Liver (tissue), 9 donors: ENCODE results near the gene THSD4. TPM values are rescaled to one million over a fixed set of nuclear protein-coding genes. Genes with fewer than 3 reads are reported as not detected.

Source experiments
- DNase-seq: peaks from one replicate; pipeline ENCODE4 v3.0.0-alpha.2; 2017; ENCODE audit warnings: low spot score
- H3K27ac ChIP-seq, 2 donors: one replicate each; pipeline ENCODE4 v1.7.0; 2013; ENCODE audit warnings: inconsistent platforms in 2 of 2, low read length in 2 of 2, control low read depth in 1 of 2, low read depth in 1 of 2, mild to moderate bottlenecking in 1 of 2
- H3K27me3 ChIP-seq, 4 donors: one replicate each; pipeline versions ENCODE4 v1.6.1 to v1.7.0; 2013; ENCODE audit warnings: low read length in 3 of 4, inconsistent platforms in 1 of 4, mild to moderate bottlenecking in 1 of 4, moderate library complexity in 1 of 4; ENCODE audit not compliant: control insufficient read depth in 4 of 4, insufficient read depth in 4 of 4
- H3K36me3 ChIP-seq, 4 donors: one replicate each; pipeline versions ENCODE4 v1.6.1 to v1.7.0; 2013; ENCODE audit warnings: low read length in 3 of 4, mild to moderate bottlenecking in 3 of 4, low read depth in 1 of 4, moderate library complexity in 1 of 4; ENCODE audit not compliant: control insufficient read depth in 4 of 4, insufficient read depth in 3 of 4
- H3K4me1 ChIP-seq, 4 donors: one replicate each; pipeline versions ENCODE4 v1.6.1 to v1.7.0; 2013; ENCODE audit warnings: low read length in 3 of 4, mild to moderate bottlenecking in 3 of 4, moderate library complexity in 1 of 4; ENCODE audit not compliant: control insufficient read depth in 4 of 4, insufficient read depth in 4 of 4
- H3K4me3 ChIP-seq, 3 donors: one replicate each; pipeline versions ENCODE4 v1.6.1 to v1.7.0; 2013; ENCODE audit warnings: low read length in 3 of 3, control low read depth in 1 of 3, low read depth in 1 of 3, mild to moderate bottlenecking in 1 of 3
- H3K9ac ChIP-seq, 2 donors: one replicate each; pipeline ENCODE4 v1.7.0; 2013; ENCODE audit warnings: low read length in 2 of 2, mild to moderate bottlenecking in 2 of 2, moderate library complexity in 2 of 2, control low read depth in 1 of 2, low read depth in 1 of 2
- H3K9me3 ChIP-seq, 4 donors: one replicate each; pipeline versions ENCODE4 v1.6.1 to v1.7.0; 2013; ENCODE audit warnings: low read length in 3 of 4; ENCODE audit not compliant: control insufficient read depth in 4 of 4
- ATF3 ChIP-seq: IDR thresholded peaks from 2 replicates; pipeline ENCODE4 v1.6.1; 2016; ENCODE audit warnings: antibody characterized with exemption
- CTCF ChIP-seq: fragments of 150-350 bp; IDR thresholded peaks from 2 replicates; pipeline ENCODE4 v1.5.1; 2017; ENCODE audit warnings: improper control_type of control experiment, low read depth, low read length; ENCODE audit not compliant: missing input control
- EGR1 ChIP-seq, 2 donors: IDR thresholded peaks; 2 replicates each; pipeline ENCODE4 v1.6.1; 2016 to 2018; ENCODE audit warnings: antibody characterized with exemption in 2 of 2, low read depth in 2 of 2
- FOXA1 ChIP-seq: IDR thresholded peaks from 2 replicates; pipeline ENCODE4 v1.6.1; 2016; ENCODE audit warnings: antibody characterized with exemption
- FOXA2 ChIP-seq: IDR thresholded peaks from 2 replicates; pipeline ENCODE4 v1.6.1; 2016; ENCODE audit warnings: antibody characterized with exemption
- HNF4A ChIP-seq, 2 donors: conservative IDR thresholded peaks; 2 replicates each; pipeline ENCODE4 v1.6.1; 2016; ENCODE audit warnings: antibody characterized with exemption in 2 of 2, mild to moderate bottlenecking in 2 of 2
- HNF4G ChIP-seq: IDR thresholded peaks from 2 replicates; pipeline ENCODE4 v1.6.1; 2016; ENCODE audit warnings: antibody characterized with exemption
- JUND ChIP-seq, 2 donors: IDR thresholded peaks; 2 replicates each; pipeline ENCODE4 v1.6.1; 2016; ENCODE audit warnings: antibody characterized with exemption in 2 of 2
- NR2F2 ChIP-seq: IDR thresholded peaks from 2 replicates; pipeline ENCODE4 v1.6.1; 2016; ENCODE audit warnings: antibody characterized with exemption
- RAD21 ChIP-seq, 2 donors: IDR thresholded peaks; 2 replicates each; pipeline ENCODE4 v1.6.1; 2016; ENCODE audit warnings: antibody characterized with exemption in 2 of 2, mild to moderate bottlenecking in 2 of 2
- RXRA ChIP-seq, 2 donors: IDR thresholded peaks; 2 replicates each; pipeline ENCODE4 v1.6.1; 2017 to 2018; ENCODE audit warnings: antibody characterized with exemption in 2 of 2, mild to moderate bottlenecking in 1 of 2
- SP1 ChIP-seq: IDR thresholded peaks from 2 replicates; pipeline ENCODE4 v1.6.1; 2018; ENCODE audit warnings: antibody characterized with exemption, mild to moderate bottlenecking
- TAF1 ChIP-seq: conservative IDR thresholded peaks from 2 replicates; pipeline ENCODE4 v1.6.1; 2016; ENCODE audit warnings: antibody characterized with exemption, mild to moderate bottlenecking
- YY1 ChIP-seq: IDR thresholded peaks from 2 replicates; pipeline ENCODE4 v1.6.1; 2016; ENCODE audit warnings: antibody characterized with exemption, mild to moderate bottlenecking
- WGBS: extraction: QIAGEN DNeasy Blood & Tissue Kit; methylation state at CpG from one replicate; pipeline ENCODE4 v1.1.7; 2013; 5-methylcytosine and 5-hydroxymethylcytosine counted together
- polyA plus RNA-seq, 2 donors: library from polyadenylated mRNA; stranded (reverse) in 1 of 2; unstranded in 1 of 2; fragments of 200-250 nt in 1 of 2; fragments of >200 nt in 1 of 2; fragmentation: Nextera tagmentation in 1 of 2; extraction: Ambion mirVana in 1 of 2; gene quantifications; one replicate each; pipeline versions ENCODE4 v1.2.1 to v1.2.3, GENCODE V29; 2013 to 2015
- total RNA-seq, 2 donors: library from RNA; depleted of rRNA; stranded (reverse); fragments of >200 nt; gene quantifications; one replicate each; pipeline ENCODE4 v1.2.3, GENCODE V29; 2014
- TF ChIP-seq, protein P1 (sequence below): IDR thresholded peaks from 2 replicates; pipeline ENCODE4 v1.6.1; 2016; ENCODE audit warnings: antibody characterized with exemption, mild to moderate bottlenecking
- TF ChIP-seq, protein P2 (sequence below): IDR thresholded peaks from 2 replicates; pipeline ENCODE4 v1.6.1; 2016; ENCODE audit warnings: antibody characterized with exemption
- TF ChIP-seq, protein P3 (sequence below): IDR thresholded peaks from 2 replicates; pipeline ENCODE4 v1.6.1; 2016; ENCODE audit warnings: antibody characterized with exemption
- donor health status: healthy.
- donor health status: healthy.
- donor health status: healthy.
- donor health status: healthy.
- donor health status: healthy.

The THSD4 gene
- total and polyA plus RNA-seq, 4 donors: 0.23 to 11.5 (median 1.9) TPM

DNA sequence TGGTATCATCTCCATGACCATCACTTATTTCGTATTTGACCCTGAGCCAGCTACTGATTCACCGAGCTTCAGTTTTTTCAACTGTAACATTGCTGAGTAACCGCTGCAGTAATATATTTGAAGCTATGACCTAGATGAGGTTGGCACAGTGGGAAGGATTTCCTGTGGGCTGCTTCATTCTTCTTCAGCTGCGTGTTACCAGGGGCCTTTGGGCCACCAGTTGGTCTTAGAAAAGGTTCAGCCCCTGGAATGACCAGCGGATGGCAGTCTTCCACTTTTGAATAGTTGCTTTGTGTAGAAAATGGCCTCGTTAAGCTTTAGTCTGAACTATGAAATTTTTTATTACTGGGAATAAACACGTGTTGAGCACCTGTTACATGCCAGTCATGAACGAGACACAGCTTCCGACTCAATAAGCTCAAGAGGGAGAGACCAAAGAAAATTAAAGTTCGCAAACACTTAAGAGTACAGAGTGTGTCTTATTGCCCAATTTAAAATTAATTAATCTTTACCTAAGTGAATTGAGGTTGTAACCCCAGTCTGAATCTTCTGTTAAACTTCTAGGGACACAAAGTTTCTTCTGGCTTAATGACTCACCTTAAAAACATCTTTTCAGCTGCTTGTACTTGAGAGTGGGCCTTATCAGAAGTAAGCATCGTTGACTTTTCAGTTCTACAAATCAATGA is 637.5 kb downstream of the THSD4 start:
- peak; percentile 47 to 62 for TF ChIP-seq RAD21 (IDR thresholded peaks at IDR 0.05)
- peak; percentile 25 for TF ChIP-seq CTCF
- TF ChIP-seq HNF4G: no peak
- TF ChIP-seq, protein P1, sequence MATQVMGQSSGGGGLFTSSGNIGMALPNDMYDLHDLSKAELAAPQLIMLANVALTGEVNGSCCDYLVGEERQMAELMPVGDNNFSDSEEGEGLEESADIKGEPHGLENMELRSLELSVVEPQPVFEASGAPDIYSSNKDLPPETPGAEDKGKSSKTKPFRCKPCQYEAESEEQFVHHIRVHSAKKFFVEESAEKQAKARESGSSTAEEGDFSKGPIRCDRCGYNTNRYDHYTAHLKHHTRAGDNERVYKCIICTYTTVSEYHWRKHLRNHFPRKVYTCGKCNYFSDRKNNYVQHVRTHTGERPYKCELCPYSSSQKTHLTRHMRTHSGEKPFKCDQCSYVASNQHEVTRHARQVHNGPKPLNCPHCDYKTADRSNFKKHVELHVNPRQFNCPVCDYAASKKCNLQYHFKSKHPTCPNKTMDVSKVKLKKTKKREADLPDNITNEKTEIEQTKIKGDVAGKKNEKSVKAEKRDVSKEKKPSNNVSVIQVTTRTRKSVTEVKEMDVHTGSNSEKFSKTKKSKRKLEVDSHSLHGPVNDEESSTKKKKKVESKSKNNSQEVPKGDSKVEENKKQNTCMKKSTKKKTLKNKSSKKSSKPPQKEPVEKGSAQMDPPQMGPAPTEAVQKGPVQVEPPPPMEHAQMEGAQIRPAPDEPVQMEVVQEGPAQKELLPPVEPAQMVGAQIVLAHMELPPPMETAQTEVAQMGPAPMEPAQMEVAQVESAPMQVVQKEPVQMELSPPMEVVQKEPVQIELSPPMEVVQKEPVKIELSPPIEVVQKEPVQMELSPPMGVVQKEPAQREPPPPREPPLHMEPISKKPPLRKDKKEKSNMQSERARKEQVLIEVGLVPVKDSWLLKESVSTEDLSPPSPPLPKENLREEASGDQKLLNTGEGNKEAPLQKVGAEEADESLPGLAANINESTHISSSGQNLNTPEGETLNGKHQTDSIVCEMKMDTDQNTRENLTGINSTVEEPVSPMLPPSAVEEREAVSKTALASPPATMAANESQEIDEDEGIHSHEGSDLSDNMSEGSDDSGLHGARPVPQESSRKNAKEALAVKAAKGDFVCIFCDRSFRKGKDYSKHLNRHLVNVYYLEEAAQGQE: no peak
- no peak for TF ChIP-seq ATF3
- H3K27ac ChIP-seq: no peak overlapping the region
- no peak overlapping the region for H3K9ac ChIP-seq

DNA sequence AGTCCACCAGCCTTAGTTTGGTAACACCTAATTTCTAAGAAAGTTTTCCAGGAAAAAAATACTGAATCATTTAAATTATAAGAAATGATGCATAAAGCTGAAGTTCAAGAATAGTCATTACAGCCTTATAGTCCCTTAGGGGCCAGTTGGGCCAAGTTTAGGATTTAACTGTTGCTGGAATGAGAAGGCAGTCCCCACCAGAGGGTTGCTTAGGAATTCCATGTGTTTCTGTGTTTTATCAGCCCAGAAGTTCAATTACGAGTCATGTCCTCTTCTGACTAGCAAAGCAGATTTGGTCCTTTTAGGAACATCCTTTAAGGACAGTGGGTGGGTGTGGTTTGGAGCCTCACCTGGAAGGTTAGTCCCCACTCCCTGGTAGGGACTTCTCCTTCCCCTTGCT is 638.1 kb downstream of the THSD4 start:
- Histone ChIP-seq H3K9me3 (no peaks in the 10 kb centered on the region), H3K27ac (no peak overlapping the region), H3K4me3 (no peak overlapping the region), H3K27me3 (no peaks in the 10 kb centered on the region), H3K36me3 (peaks cover 0 to 5% (median 2%) of the 10 kb centered on the region in 4 donors), H3K9ac (no peak overlapping the region), H3K4me1 (peaks cover 0 to 5% (median 0%) of the 10 kb centered on the region in 4 donors)
- no peak for DNase-seq
- 98% methylated on average over 1 of the region's 1 CpG for WGBS
- TF ChIP-seq RXRA (IDR thresholded peaks at IDR 0.05): no peak
- TF ChIP-seq, protein P1: no peak
- no peak for TF ChIP-seq ATF3
- TF ChIP-seq EGR1 (IDR thresholded peaks at IDR 0.05; ENCODE audit: low read depth in 2 of 2): no peak
- no peak for TF ChIP-seq RAD21 (IDR thresholded peaks at IDR 0.05)
- no peak for TF ChIP-seq TAF1
- TF ChIP-seq SP1: no peak
- TF ChIP-seq, protein P2, sequence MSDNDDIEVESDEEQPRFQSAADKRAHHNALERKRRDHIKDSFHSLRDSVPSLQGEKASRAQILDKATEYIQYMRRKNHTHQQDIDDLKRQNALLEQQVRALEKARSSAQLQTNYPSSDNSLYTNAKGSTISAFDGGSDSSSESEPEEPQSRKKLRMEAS: no peak
- no peak for TF ChIP-seq JUND (IDR thresholded peaks at IDR 0.05)
- no peak for TF ChIP-seq HNF4A (conservative IDR thresholded peaks at IDR 0.05)
- no peak for TF ChIP-seq YY1
- TF ChIP-seq HNF4G: no peak
- TF ChIP-seq NR2F2: no peak
- TF ChIP-seq FOXA2: no peak
- TF ChIP-seq FOXA1: no peak
- no peak for TF ChIP-seq CTCF
- TF ChIP-seq, protein P3, sequence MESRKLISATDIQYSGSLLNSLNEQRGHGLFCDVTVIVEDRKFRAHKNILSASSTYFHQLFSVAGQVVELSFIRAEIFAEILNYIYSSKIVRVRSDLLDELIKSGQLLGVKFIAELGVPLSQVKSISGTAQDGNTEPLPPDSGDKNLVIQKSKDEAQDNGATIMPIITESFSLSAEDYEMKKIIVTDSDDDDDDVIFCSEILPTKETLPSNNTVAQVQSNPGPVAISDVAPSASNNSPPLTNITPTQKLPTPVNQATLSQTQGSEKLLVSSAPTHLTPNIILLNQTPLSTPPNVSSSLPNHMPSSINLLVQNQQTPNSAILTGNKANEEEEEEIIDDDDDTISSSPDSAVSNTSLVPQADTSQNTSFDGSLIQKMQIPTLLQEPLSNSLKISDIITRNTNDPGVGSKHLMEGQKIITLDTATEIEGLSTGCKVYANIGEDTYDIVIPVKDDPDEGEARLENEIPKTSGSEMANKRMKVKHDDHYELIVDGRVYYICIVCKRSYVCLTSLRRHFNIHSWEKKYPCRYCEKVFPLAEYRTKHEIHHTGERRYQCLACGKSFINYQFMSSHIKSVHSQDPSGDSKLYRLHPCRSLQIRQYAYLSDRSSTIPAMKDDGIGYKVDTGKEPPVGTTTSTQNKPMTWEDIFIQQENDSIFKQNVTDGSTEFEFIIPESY: no peak

More for the DNA sequence above, 637.5 kb downstream of the THSD4 start:
- H3K9me3 ChIP-seq: no peaks in the 10 kb centered on the region
- H3K36me3 ChIP-seq: peaks cover 0 to 5% (median 2%) of the 10 kb centered on the region in 4 donors
- H3K27me3 ChIP-seq: no peaks in the 10 kb centered on the region
- 76% methylated on average over 11 of the region's 11 CpGs for WGBS
- H3K4me1 ChIP-seq: peaks cover 1 to 7% (median 4%) of the 10 kb centered on the region in 4 donors
- DNase-seq: no peak
- H3K4me3 ChIP-seq: no peak overlapping the region
